Coronary artery (tissue), 2 donors: ENCODE data around the gene ZSCAN30.

Experiments
- DNase-seq: peaks from one replicate; pipeline ENCODE4 v3.0.0-alpha.2; 2017; ENCODE audit warnings: low spot score
- H3K27ac ChIP-seq, 2 donors: fragments of 200-600 bp; sonication (generic); one replicate each; pipeline ENCODE4 v1.5.1; 2016 to 2019
- H3K4me3 ChIP-seq: fragments of 200-600 bp; sonication (generic); 2 replicates; pipeline ENCODE4 v1.5.1; 2016; ENCODE audit warnings: mild to moderate bottlenecking, moderate library complexity
- TF ChIP-seq, protein P1 (sequence below): fragments of 200-600 bp; sonication (generic); IDR thresholded peaks from one replicate; pipeline ENCODE4 v1.5.1; 2019; ENCODE audit warnings: antibody characterized with exemption

The ZSCAN30 gene

DNA sequence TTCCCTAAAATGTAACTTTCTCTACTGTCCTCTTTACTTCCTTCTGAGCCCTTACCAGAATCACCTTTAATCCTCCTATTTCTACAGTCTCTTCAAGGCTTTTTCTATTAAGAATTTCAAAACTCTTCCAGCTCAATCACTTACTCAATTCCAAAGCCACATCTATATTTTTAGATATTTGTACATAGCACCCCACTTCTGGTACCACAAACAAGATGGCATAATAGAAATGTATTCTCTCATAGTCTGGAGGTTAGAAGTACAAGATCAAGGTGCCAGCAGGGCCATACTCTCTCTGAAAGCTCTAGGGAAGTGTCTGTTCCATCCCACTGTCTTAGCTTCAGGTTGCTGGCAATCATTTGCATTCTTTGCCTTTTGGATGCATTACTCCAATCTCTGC, 11.1 kb downstream of the ZSCAN30 start:
- Histone ChIP-seq H3K4me3 (no peak overlapping the region), H3K27ac (no peak overlapping the region)
- TF ChIP-seq, protein P1, sequence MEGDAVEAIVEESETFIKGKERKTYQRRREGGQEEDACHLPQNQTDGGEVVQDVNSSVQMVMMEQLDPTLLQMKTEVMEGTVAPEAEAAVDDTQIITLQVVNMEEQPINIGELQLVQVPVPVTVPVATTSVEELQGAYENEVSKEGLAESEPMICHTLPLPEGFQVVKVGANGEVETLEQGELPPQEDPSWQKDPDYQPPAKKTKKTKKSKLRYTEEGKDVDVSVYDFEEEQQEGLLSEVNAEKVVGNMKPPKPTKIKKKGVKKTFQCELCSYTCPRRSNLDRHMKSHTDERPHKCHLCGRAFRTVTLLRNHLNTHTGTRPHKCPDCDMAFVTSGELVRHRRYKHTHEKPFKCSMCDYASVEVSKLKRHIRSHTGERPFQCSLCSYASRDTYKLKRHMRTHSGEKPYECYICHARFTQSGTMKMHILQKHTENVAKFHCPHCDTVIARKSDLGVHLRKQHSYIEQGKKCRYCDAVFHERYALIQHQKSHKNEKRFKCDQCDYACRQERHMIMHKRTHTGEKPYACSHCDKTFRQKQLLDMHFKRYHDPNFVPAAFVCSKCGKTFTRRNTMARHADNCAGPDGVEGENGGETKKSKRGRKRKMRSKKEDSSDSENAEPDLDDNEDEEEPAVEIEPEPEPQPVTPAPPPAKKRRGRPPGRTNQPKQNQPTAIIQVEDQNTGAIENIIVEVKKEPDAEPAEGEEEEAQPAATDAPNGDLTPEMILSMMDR, result no peak
- no peak for DNase-seq

DNA sequence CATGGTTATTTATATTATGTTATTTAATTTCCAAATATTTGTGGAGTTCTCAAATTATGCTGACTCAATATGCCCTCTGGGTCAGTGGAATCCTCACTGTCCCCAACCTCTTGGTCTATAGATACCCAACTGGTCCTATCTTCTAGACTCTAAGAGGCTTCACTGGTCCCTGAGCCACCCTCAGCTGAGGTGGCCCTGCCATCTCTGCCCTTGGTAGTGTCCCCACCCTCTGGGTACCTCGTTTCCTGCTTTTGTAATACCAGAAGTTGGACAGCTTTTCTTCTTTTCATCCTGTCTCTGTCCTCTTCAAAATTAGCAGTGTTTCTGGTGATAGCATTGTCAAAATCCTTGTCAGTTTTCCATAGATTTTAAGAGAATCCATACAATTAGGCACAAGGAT, 11.9 kb downstream of the ZSCAN30 start:
- no peak overlapping the region for H3K27ac ChIP-seq
- no peak for DNase-seq
- no peak overlapping the region for H3K4me3 ChIP-seq
- TF ChIP-seq, protein P1, result no peak

DNA sequence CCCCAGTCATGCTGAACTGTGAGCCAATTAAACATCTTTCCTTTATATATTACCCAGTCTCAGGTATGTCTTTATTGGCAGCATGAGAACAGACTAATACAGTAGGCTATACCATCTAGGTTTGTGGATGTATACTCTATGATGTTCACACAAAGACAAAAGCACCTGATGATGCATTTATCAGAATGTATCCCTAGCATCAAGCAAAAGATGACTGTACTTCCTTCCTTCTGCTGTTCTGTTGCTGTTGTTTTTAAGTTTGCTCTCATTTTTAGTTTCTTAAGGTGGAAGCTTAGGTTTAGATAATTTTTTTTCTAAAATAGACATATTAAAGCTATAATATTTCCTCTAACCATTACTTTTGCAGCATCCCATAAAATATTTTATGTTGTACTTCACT, 12.4 kb downstream of the ZSCAN30 start:
- H3K4me3 ChIP-seq, result no peak overlapping the region

DNA sequence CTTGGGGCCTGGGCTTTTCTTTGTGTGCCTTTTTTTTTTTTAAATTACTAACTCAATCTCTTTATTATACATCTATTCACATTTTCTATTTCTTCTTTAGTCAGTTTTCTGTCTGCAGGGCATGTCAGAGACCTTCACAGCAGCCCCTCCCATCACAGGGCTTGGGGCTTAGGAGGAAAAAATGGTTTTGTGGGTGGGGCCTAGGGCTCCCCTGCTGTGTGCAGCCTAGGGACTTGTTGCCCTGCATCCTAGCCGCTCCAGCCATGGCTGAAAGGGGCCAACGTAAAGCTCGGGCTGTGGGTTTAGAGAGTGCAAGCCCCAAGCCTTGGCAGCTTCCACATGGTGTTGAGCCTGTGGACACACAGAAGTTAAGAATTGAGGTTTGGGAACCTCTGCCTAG, 13.8 kb downstream of the ZSCAN30 start:
- TF ChIP-seq, protein P1, result no peak
- H3K27ac ChIP-seq, result no peak overlapping the region
- DNase-seq, result no peak
- no peak overlapping the region for H3K4me3 ChIP-seq

More for the DNA sequence above, 12.4 kb downstream of the ZSCAN30 start:
- TF ChIP-seq, protein P1, result no peak
- H3K27ac ChIP-seq, result no peak overlapping the region
- DNase-seq, result no peak

DNA sequence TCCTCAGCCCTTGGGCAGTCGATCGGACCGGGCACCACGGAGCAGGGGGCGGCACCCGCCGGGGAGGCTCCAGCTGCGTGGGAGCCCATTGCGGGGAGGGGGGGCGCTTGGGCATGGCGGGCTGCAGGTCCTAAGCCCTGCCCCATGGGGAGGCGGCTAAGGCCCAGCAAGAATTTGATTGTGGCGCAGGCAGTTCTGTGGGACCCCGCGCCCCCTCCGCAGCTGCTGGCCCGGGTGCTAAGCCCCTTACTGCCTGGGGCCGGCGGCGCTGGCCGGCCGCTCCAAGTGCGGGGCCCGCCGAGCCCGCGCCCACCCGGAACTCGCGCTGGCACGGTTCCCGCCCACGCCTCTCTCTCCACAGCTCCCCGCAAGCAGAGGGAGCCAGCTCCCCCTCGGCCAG, 18.4 kb downstream of the ZSCAN30 start:
- Histone ChIP-seq H3K27ac (no peak overlapping the region), H3K4me3 (no peak overlapping the region)
- TF ChIP-seq, protein P1, result no peak
- DNase-seq, result no peak

DNA sequence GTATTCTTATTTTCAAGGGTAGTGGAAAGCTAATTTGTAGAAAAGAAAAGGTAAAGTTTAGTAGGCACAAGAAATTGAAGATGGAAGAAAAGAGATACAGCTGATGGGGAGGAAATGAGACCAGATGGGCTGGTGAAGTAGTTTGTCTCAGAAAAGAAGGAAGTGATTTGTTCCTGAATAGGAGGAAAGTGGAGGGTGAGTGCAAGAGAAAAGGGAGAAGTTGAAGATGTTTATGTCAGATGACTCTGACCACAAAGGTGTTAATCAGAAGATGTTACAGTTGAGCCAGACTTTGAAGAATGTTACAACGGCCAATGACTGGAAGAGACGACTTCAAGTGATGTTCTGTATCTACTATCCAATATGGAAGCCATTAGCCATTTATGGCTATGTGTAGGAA, 21.2 kb downstream of the ZSCAN30 start:
- Histone ChIP-seq H3K27ac (no peak overlapping the region), H3K4me3 (no peak overlapping the region)
- DNase-seq, result no peak
- TF ChIP-seq, protein P1, result no peak

DNA sequence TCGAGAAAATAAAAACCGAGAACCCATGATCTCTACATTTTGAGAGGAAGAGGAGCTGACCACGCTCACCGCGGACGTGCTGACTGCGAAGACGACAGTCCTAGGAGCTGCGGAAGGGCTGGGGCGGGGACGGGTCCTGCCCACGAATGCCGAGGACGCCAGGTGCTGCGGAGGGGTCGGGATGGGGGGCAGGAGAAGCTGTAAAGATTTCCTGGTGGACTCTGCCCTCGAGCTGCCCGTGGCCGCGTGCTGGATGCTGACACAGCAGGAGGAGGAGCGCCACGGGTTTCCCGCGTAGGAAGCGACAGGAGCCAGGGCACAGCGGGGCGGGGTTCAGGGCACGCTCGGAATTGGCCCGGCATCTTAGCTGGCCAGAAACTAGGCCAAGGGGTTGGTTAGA, 22.2 kb downstream of the ZSCAN30 start:
- H3K27ac ChIP-seq, result peak overlapping the region; percentile 40 to 49
- TF ChIP-seq, protein P1, result no peak
- H3K4me3 ChIP-seq, result peak overlapping the region; percentile 81
- DNase-seq, result no peak
